Gastrocnemius medialis (tissue), 4 donors: ENCODE results near the gene ZNF213. TPM values are rescaled to one million over a fixed set of nuclear protein-coding genes. Genes with fewer than 3 reads are reported as not detected.

Experiments
- ATAC-seq, 2 donors: fragments of 150-250 bp; one replicate each; pipeline ENCODE4 v1.9.1; 2016
- DNase-seq, 2 donors: peaks; one replicate each; pipeline ENCODE4 v3.0.0-alpha.2; 2019
- H3K27ac ChIP-seq, 4 donors: fragments of 200-600 bp; sonication (generic); 1 replicate in 1 of 4; 2 replicates in 3 of 4; pipeline ENCODE4 v1.5.1; 2016 to 2018; ENCODE audit warnings: mild to moderate bottlenecking in 2 of 4, moderate library complexity in 1 of 4
- H3K27me3 ChIP-seq, 3 donors: fragments of 200-600 bp; sonication (generic) in 2 of 3; 1 replicate in 1 of 3; 2 replicates in 2 of 3; pipeline versions ENCODE4 v1.5.1 to v1.6.0; 2016 to 2019; ENCODE audit warnings: mild to moderate bottlenecking in 1 of 3, moderate library complexity in 1 of 3
- H3K36me3 ChIP-seq, 2 donors: fragments of 200-600 bp; sonication (generic) in 1 of 2; one replicate each; pipeline ENCODE4 v1.5.1; 2017 to 2018
- H3K4me1 ChIP-seq, 2 donors: fragments of 200-600 bp; sonication (generic) in 1 of 2; one replicate each; pipeline ENCODE4 v1.5.1; 2016 to 2017; ENCODE audit warnings: mild to moderate bottlenecking in 2 of 2
- H3K4me3 ChIP-seq, 4 donors: fragments of 200-600 bp; sonication (generic) in 3 of 4; 1 replicate in 1 of 4; 2 replicates in 3 of 4; pipeline ENCODE4 v1.5.1; 2016 to 2019; ENCODE audit warnings: mild to moderate bottlenecking in 2 of 4
- H3K9me3 ChIP-seq, 3 donors: fragments of 200-600 bp; sonication (generic) in 2 of 3; 1 replicate in 1 of 3; 2 replicates in 2 of 3; pipeline ENCODE4 v1.5.1; 2016 to 2019
- POLR2A ChIP-seq, 2 donors: fragments of 450-650 bp; IDR thresholded peaks; one replicate each; pipeline ENCODE4 v1.6.1; 2017; ENCODE audit warnings: antibody characterized with exemption in 2 of 2, mild to moderate bottlenecking in 2 of 2, moderate library complexity in 2 of 2
- in situ Hi-C, 4 donors: fragments of 200-750 bp; cut with MboI; loops; one replicate each; pipeline versions ENCODE4 v1.15.0 to v1.8.0; 2017; ENCODE audit warnings: low sequenced_read_pairs in 4 of 4
- intact Hi-C: fragments of 100-400 bp; cut with DNase I; formaldehyde crosslinking; loops from one replicate; pipeline ENCODE4 v1.15.1; 2023; ENCODE audit warnings: low total_unique reads
- total RNA-seq, 4 donors: library from RNA; depleted of rRNA; stranded (reverse); fragments of >200 nt; gene quantifications; one replicate each; pipeline versions ENCODE4 v1.1.0 to v1.2.3, GENCODE V29; 2016
- TF ChIP-seq, protein P1 (sequence below), 5 experiments: fragments of 450-650 bp in 3 of 5; fragments of 200-600 bp in 2 of 5; sonication (generic) in 2 of 5; IDR thresholded peaks in 4 of 5; conservative IDR thresholded peaks in 1 of 5; 1 replicate in 4 of 5; 2 replicates in 1 of 5; pipeline ENCODE4 v1.5.1; 2016 to 2019; ENCODE audit warnings: antibody characterized with exemption in 5 of 5, mild to moderate bottlenecking in 3 of 5, moderate library complexity in 3 of 5

ZNF213 gene
- total RNA-seq, 4 donors from 2014 or later, result 8.9 to 18.6 (median 14.5) TPM

DNA sequence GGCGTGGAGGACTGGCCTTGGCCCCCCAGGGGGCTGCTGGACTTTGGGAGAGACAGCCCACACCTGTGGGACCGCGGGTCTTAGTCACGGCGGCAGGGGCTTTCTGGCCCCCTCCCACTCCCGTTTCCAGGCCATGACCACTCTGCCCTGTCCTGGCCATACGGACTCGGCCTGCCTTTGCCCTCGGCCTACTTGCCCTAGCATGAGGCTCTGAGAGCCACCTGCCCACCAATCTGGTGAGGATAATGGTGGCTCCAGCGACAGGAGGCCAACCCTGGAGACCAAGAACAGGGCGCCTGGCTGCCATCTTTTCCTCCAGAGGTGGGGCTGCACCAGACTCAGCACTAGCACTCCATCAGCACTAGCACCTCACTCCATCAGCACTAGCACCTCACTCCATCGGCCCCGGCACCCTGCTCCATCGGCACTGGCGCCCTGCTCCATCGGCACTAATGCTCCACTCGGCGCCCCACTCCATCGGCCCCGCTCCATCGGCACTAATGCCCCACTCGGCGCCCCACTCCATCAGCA, 7.0 kb downstream of the ZNF213 start:
- DNase-seq, result no peak
- Histone ChIP-seq H3K36me3 (peaks cover 0 to 23% of the 10 kb centered on the region in 2 donors), H3K9me3 (no peaks in the 10 kb centered on the region), H3K4me3 (peak overlapping the region; percentile 24 to 46 (median 40)), H3K27me3 (no peaks in the 10 kb centered on the region), H3K27ac (peak overlapping the region; percentile 92 to 98 (median 94)), H3K4me1 (peaks cover 30 to 72% of the 10 kb centered on the region in 2 donors)
- in situ Hi-C loops, result no loop called here
- TF ChIP-seq POLR2A (IDR thresholded peaks at IDR 0.05), result no peak
- TF ChIP-seq, protein P1, sequence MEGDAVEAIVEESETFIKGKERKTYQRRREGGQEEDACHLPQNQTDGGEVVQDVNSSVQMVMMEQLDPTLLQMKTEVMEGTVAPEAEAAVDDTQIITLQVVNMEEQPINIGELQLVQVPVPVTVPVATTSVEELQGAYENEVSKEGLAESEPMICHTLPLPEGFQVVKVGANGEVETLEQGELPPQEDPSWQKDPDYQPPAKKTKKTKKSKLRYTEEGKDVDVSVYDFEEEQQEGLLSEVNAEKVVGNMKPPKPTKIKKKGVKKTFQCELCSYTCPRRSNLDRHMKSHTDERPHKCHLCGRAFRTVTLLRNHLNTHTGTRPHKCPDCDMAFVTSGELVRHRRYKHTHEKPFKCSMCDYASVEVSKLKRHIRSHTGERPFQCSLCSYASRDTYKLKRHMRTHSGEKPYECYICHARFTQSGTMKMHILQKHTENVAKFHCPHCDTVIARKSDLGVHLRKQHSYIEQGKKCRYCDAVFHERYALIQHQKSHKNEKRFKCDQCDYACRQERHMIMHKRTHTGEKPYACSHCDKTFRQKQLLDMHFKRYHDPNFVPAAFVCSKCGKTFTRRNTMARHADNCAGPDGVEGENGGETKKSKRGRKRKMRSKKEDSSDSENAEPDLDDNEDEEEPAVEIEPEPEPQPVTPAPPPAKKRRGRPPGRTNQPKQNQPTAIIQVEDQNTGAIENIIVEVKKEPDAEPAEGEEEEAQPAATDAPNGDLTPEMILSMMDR (IDR thresholded peaks at IDR 0.05 in 4 of 5, conservative IDR thresholded peaks at IDR 0.05 in 1 of 5), result no peak
- intact Hi-C loops, result loop anchor here (5.0 to 10.0 kb wide), 2 partner anchors 257 to 1530 kb away; partner anchors contain the start of genes CRAMP1, FLYWCH2 and IFT140
- no peak for ATAC-seq

DNA sequence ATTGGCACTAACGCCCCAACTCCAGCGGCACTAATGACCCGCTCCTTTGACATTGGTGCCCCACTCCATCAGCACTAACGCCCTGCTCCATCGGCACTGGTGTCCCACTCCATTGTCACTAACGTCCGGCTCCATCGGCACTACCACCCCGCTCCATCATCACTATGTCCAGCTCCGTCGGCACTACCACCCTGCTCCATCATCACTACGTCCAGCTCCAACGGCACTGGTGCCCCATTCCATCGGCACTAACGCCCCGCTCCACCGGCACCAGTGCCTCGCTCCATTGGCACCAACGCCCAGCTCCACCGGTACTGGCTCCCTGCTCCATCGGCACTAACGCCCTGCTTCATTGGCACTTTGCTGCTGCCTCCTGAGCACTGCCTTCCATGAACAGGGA, 7.5 kb downstream of the ZNF213 start:
- no peak for ATAC-seq
- Histone ChIP-seq H3K4me1 (peaks cover 30 to 67% of the 10 kb centered on the region in 2 donors), H3K36me3 (peaks cover 0 to 23% of the 10 kb centered on the region in 2 donors), H3K4me3 (peak overlapping the region; percentile 24 to 46 (median 40)), H3K9me3 (no peaks in the 10 kb centered on the region), H3K27ac (peak overlapping the region; percentile 92 to 98 (median 94)), H3K27me3 (no peaks in the 10 kb centered on the region)
- in situ Hi-C loops, result no loop called here
- intact Hi-C loops, result loop anchor here (5.0 to 10.0 kb wide), 2 partner anchors 258 to 1530 kb away; partner anchors contain the start of genes CRAMP1, FLYWCH2 and IFT140
- TF ChIP-seq, protein P1 (IDR thresholded peaks at IDR 0.05 in 4 of 5, conservative IDR thresholded peaks at IDR 0.05 in 1 of 5), result no peak
- TF ChIP-seq POLR2A (IDR thresholded peaks at IDR 0.05), result no peak
- DNase-seq, result no peak

DNA sequence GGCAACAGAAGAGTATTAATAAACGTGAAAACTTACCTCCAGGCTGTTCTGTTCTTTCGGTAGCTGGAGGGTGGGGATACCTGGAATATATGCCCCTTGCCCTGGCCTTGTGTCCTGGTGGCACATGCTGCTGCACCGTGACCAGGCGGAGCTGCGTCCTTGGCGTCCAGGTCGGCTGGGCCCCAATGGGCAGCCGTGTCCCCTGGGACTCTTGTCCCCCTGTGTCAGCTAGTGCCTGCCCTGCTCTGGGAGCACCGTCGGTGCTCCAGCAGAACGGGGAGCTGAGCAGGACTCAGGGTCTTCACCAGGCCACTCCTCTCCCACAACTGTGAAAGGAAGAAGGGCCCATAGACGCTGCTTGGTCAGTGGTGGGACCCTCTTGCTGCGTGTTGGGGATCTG, 7.9 kb downstream of the ZNF213 start:
- peak; percentile 5 to 15 for ATAC-seq
- Histone ChIP-seq H3K27me3 (no peaks in the 10 kb centered on the region), H3K4me3 (peak overlapping the region; percentile 24 to 46 (median 40)), H3K9me3 (no peaks in the 10 kb centered on the region), H3K27ac (peak overlapping the region; percentile 92 to 98 (median 94)), H3K36me3 (peaks cover 0 to 20% of the 10 kb centered on the region in 2 donors), H3K4me1 (peaks cover 30 to 62% of the 10 kb centered on the region in 2 donors)
- TF ChIP-seq POLR2A (IDR thresholded peaks at IDR 0.05), result no peak
- TF ChIP-seq, protein P1 (IDR thresholded peaks at IDR 0.05 in 4 of 5, conservative IDR thresholded peaks at IDR 0.05 in 1 of 5), result no peak
- DNase-seq, result no peak
- intact Hi-C loops (loop anchor here (5.0 to 10.0 kb wide), 2 partner anchors 258 to 1530 kb away; partner anchors contain the start of genes CRAMP1, FLYWCH2 and IFT140), in situ Hi-C loops (no loop called here)

DNA sequence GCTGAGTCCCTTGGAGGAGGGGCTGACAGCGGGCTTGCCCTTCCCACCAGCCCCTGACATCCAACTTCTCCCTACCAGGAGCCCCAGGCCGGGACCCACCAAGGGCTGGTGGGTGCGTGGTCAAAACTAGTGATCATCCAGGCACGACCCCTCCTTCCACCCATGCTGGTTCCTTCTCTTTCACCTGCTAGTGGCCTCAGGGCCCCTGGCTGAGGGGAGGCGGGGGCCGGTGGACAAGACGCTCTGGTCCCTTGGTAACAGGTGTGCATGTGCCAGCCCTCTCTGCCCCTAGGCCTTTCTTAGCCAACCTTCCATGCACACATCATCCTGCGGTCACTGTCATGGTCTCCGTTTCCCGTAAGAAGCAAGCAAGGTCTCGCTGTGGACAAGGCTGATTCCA, 8.4 kb downstream of the ZNF213 start:
- DNase-seq, result no peak
- no peaks in the 10 kb centered on the region for H3K9me3 ChIP-seq
- peak in 1 of 2 donors; percentile 51 for ATAC-seq
- H3K27me3 ChIP-seq, result no peaks in the 10 kb centered on the region
- peaks cover 0 to 16% of the 10 kb centered on the region in 2 donors for H3K36me3 ChIP-seq
- H3K4me1 ChIP-seq, result peaks cover 30 to 62% of the 10 kb centered on the region in 2 donors
- H3K27ac ChIP-seq, result peak overlapping the region; percentile 92 to 98 (median 94)
- in situ Hi-C loops (no loop called here), intact Hi-C loops (loop anchor here (5.0 to 10.0 kb wide), 2 partner anchors 258 to 1531 kb away; partner anchors contain the start of genes CRAMP1, FLYWCH2 and IFT140)
- H3K4me3 ChIP-seq, result peak overlapping the region; percentile 24 to 46 (median 40)
- TF ChIP-seq, protein P1 (IDR thresholded peaks at IDR 0.05 in 4 of 5, conservative IDR thresholded peaks at IDR 0.05 in 1 of 5), result no peak
- TF ChIP-seq POLR2A (IDR thresholded peaks at IDR 0.05), result no peak
